K562 treated with DMSO at 1 percent for 24 hours (cell line): ENCODE results near the gene WBP1. TPM values are rescaled to one million over a fixed set of nuclear protein-coding genes. Genes with fewer than 3 reads are reported as not detected.

Experiments used
- total RNA-seq: library from RNA; unstranded; fragments of 300-600 nt; gene quantifications from 2 replicates; pipeline ENCODE4 v1.2.3, GENCODE V29; 2022; ENCODE audit warnings: low read depth; ENCODE audit not compliant: insufficient read depth

WBP1 gene
- 62.0 and 81.7 TPM in 2 replicates for total RNA-seq

DNA sequence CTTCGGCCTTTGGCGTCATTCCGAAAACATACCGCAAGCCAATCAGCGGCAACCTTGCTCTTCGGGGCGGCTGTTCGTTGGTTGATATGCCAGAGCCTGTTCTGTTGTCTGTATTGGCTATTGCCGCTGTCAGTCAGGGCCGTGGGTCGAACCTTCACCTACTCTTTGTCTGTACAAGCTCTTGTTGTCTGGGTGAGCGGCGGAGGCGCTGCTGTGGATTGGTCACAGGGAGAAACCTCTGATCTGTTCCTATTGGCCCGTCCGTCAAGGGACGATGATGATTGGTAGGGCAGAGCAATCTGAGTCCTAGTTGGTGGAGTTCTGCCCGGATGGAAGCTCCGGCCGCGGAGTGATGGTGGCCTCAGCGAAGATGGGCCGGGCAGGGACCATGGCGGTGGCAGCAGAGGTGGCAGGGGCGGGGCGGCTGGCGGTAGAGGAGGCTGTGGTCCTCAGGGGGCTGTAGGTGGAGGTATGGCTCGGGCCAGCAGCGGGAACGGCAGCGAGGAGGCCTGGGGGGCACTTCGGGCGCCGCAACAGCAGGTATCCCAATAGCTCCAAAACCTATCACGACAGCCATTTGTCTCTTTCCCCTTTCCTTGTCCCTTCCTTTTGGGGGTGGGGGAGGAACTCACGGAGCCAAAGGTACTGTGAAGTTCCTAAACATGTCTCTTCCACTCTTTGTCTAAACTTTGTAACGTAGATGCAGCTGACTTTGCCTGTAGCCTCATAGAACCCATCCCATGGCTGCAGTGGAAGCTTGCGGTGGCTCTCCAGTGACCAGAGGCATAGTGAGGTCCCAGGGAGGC, at the start of gene WBP1:
Gene WBP1 (plus strand): TSS at position 307 of the 806 bp plus-strand sequence. CDS start 165 bp downstream, at position 472.

DNA sequence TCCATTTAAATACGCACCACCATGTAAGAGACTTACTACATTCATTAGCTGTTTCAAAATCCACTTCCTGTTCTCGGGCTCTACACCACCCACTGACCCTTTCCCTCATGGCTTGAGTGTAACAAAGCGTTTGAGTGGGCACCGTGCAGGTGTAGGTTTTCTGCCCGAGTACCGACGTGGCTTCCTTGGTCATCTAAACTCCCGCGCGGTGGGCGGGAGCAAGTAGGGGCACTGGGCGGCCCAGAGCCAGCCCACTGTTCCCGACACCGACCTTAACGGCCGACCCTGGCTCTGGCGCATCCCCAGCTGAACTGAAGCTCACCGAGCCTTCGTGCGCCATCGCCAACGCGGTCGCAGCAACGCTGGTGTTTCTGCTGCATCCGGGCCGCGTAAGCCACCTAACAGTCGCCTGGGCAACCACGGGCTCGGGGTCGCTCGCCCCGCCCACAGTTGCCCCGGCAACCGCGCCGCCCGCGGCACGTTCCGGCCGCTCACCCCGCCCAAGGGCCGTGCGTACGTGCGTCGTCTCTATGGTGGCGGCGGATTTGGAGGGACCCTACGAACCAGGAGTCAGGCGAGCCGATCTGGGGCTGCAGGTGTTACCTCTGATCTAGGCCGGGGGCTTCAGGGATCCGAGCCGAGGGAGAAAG, 36.9 kb upstream of the WBP1 start, which contains the start of the genes C2orf81 and WDR54:
Gene C2orf81 (minus strand): TSS at position 399 of the 650 bp plus-strand sequence. CDS start 59 bp downstream, at position 340.
Gene WDR54 (plus strand): TSS at position 510 of the 650 bp plus-strand sequence. CDS start 424 bp downstream, outside the sequence.

GRCh38 chr2:74441690-74442482, 16.4 kb upstream of the WBP1 start, which contains the start of gene RTKN:
Gene RTKN, minus strand, starts transcription at chr2:74441937. Its CDS starts 121 bp downstream, at chr2:74441816.

DNA sequence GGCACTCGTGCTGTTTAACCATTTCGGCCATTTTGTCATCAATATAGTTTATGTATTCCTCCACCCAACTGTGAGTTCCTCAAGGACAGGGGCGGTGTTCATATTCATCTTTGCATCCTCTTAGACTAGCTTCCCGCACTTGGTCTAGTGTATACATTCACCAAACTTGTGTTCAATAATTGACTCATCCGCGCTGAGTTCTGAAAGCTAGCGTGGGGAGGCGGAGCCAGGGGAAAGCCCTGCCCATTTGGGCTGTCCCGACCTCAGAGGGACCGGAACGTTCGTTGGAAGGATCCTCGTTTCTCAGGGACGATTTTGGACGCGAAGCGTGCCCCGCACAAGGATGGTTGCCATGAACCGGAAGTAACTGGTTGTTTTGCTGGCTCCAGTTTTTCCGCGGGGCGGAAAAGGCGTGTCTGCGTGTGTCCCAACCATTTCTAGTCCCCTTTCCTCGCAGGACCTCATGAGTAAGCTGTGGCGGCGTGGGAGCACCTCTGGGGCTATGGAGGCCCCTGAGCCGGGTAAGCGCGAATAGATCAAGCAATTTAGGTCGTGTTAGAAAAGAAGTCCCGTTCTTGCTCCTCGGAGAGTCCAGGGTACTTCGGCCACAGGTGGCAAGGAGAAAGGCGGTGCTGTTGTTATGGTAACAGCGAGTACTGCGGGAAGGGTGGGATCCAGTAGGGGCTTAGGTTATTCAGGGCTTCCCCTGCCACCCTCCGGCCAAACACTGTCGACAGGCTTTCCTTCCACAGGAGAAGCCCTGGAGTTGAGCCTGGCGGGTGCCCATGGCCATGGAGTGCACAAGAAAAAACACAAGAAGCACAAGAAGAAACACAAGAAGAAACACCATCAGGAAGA, 3.4 kb upstream of the WBP1 start, which contains the start of gene INO80B:
Gene INO80B (plus strand): TSS at position 434 of the 858 bp plus-strand sequence. CDS start 30 bp downstream, at position 464.

GRCh38 chr2:74472086-74472944, 14.1 kb downstream of the WBP1 start, which contains the start of gene MRPL53:
Gene MRPL53, minus strand, starts transcription at chr2:74472680. Its CDS starts 20 bp downstream, at chr2:74472660.

GRCh38 chr2:74482801-74483674, 24.8 kb downstream of the WBP1 start, which contains the start of the genes CCDC142 and TTC31:
Gene CCDC142, minus strand, starts transcription at chr2:74482998. Its CDS starts 161 bp downstream, at chr2:74482837.
Gene TTC31, plus strand, starts transcription at chr2:74483081. Its CDS starts 15 bp downstream, at chr2:74483096.

GRCh38 chr2:74499267-74499939, 41.2 kb downstream of the WBP1 start, which contains the start of gene LBX2:
Gene LBX2, minus strand, starts transcription at chr2:74499603. Its CDS starts 66 bp downstream, at chr2:74499537.

GRCh38 chr2:74507145-74507925, 49.1 kb downstream of the WBP1 start, which contains the start of gene PCGF1:
Gene PCGF1, minus strand, starts transcription at chr2:74507695. Its CDS starts 27 bp downstream, at chr2:74507668.

Other genes starting within 250 kb of the WBP1 start
- gene SLC4A5, start 115.0 kb upstream of the WBP1 start, total RNA-seq, result 1.1 and 1.4 TPM in 2 replicates
- 94.7 and 97.8 TPM in 2 replicates for gene DCTN1, start 78.1 kb upstream of the WBP1 start, total RNA-seq
- gene C2orf81, start 36.8 kb upstream of the WBP1 start, total RNA-seq, result 1.5 and 1.9 TPM in 2 replicates
- 33.5 and 34.9 TPM in 2 replicates for gene WDR54, start 36.7 kb upstream of the WBP1 start, total RNA-seq
- 7.8 and 9.6 TPM in 2 replicates for gene RTKN, start 16.5 kb upstream of the WBP1 start, total RNA-seq
- 8.9 and 9.7 TPM in 2 replicates for gene INO80B, start 3.4 kb upstream of the WBP1 start, total RNA-seq
- 78.8 and 82.8 TPM in 2 replicates for gene MOGS, start 6.9 kb downstream of the WBP1 start, total RNA-seq
- gene MRPL53, start 14.2 kb downstream of the WBP1 start, total RNA-seq, result 77.4 and 89.1 TPM in 2 replicates
- gene CCDC142, start 24.6 kb downstream of the WBP1 start, total RNA-seq, result 8.3 and 9.2 TPM in 2 replicates
- gene TTC31, start 24.6 kb downstream of the WBP1 start, total RNA-seq, result 16.8 and 18.6 TPM in 2 replicates
- 14.9 and 16.7 TPM in 2 replicates for gene LBX2, start 41.2 kb downstream of the WBP1 start, total RNA-seq
- 21.4 and 28.6 TPM in 2 replicates for gene PCGF1, start 49.3 kb downstream of the WBP1 start, total RNA-seq
- 0.24 TPM in 1 of 2 replicates, not detected in the other for gene TLX2, start 56.0 kb downstream of the WBP1 start, total RNA-seq
- not detected in 2 replicates for gene DQX1, start 67.8 kb downstream of the WBP1 start, total RNA-seq
- 156 and 160 TPM in 2 replicates for gene AUP1, start 71.3 kb downstream of the WBP1 start, total RNA-seq
- gene HTRA2, start 71.5 kb downstream of the WBP1 start, total RNA-seq, result 71.6 and 75.8 TPM in 2 replicates
- gene LOXL3, start 95.5 kb downstream of the WBP1 start, total RNA-seq, result 0.57 and 0.78 TPM in 2 replicates
- 49.2 and 53.4 TPM in 2 replicates for gene DOK1, start 96.3 kb downstream of the WBP1 start, total RNA-seq
- gene M1AP, start 189.9 kb downstream of the WBP1 start, total RNA-seq, result 0.27 TPM in 1 of 2 replicates, not detected in the other
- 8.2 and 9.2 TPM in 2 replicates for gene SEMA4F, start 195.8 kb downstream of the WBP1 start, total RNA-seq